ENCODE results near the gene IFT122.
"Not testable (repeated sequence)": the region's sequence is repeated elsewhere in the genome, so short reads cannot be mapped to it uniquely, and the experiment has no call there.

Gene IFT122, protein sequence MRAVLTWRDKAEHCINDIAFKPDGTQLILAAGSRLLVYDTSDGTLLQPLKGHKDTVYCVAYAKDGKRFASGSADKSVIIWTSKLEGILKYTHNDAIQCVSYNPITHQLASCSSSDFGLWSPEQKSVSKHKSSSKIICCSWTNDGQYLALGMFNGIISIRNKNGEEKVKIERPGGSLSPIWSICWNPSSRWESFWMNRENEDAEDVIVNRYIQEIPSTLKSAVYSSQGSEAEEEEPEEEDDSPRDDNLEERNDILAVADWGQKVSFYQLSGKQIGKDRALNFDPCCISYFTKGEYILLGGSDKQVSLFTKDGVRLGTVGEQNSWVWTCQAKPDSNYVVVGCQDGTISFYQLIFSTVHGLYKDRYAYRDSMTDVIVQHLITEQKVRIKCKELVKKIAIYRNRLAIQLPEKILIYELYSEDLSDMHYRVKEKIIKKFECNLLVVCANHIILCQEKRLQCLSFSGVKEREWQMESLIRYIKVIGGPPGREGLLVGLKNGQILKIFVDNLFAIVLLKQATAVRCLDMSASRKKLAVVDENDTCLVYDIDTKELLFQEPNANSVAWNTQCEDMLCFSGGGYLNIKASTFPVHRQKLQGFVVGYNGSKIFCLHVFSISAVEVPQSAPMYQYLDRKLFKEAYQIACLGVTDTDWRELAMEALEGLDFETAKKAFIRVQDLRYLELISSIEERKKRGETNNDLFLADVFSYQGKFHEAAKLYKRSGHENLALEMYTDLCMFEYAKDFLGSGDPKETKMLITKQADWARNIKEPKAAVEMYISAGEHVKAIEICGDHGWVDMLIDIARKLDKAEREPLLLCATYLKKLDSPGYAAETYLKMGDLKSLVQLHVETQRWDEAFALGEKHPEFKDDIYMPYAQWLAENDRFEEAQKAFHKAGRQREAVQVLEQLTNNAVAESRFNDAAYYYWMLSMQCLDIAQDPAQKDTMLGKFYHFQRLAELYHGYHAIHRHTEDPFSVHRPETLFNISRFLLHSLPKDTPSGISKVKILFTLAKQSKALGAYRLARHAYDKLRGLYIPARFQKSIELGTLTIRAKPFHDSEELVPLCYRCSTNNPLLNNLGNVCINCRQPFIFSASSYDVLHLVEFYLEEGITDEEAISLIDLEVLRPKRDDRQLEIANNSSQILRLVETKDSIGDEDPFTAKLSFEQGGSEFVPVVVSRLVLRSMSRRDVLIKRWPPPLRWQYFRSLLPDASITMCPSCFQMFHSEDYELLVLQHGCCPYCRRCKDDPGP

DNA sequence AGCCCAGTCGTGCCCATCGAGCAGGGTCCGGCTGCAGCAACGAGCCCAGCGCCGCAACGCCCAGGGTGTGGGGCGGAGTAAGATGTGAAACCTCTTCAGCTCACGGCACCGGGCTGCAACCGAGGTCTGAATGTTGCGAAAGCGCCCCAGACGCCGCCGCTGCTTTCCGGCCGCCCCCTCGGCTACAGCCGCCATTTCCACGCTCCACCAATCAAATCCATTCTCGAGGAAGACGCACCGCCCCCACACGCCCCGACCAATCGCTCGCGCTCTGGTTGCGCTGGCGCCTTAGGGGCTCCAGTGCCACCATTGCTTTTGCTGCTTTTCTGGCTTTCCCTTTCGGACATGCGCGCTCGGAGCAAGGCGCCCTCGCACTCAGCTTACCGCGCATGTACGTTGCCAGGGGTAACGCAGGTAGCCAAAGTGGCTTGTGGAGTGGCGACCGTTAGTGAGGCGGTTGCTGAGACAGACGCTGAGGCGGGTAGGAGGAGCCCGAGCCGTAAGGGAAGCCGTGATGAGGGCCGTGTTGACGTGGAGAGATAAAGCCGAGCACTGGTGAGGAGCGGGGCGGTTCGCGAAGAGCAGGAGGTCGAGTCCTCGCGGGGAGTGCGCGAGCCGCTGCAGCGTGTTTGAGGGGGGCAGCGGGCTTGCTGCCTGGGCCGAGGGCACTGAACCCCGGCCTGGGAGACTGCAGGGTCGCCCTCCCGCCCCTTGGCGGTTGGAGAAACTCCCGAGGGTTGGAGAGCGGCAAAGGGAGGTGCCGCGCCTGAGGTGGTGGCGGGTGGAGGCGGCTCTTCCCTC is at the start of gene IFT122, which contains the start of gene MBD4:
IFT122 (plus strand) TSS at position 408 of the 801 bp plus-strand sequence; CDS start at position 515, 107 bp downstream.
MBD4 (minus strand) TSS at position 132 of the 801 bp plus-strand sequence; CDS start at position 17, 115 bp downstream.
- DNase-seq: peak; percentile 99

DNA sequence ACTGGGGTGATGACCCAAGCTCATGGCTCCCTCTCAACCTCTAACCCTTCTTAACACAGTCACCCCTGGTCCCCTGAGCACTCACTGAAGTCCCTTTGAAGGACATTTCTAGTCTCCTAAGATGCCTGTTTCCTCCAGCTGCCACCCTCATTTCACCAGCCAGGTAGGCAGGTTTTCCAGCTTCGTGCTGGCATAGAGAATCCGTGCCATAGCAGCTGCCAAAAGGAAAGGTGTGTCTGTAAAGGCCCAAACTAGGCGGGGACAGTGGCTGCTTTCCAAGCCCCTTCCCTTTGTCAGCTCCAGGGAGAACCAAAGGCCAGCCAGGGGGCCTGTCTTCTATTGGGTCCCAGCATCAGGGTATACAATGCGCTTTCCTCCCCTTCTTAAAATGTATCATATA is 48.4 kb upstream of the IFT122 start:
- not testable (repeated sequence) for DNase-seq

- DNase-seq: not testable (repeated sequence)
Measured at GRCh38 chr3:129392106-129392887, 47.7 kb upstream of the IFT122 start.

DNA sequence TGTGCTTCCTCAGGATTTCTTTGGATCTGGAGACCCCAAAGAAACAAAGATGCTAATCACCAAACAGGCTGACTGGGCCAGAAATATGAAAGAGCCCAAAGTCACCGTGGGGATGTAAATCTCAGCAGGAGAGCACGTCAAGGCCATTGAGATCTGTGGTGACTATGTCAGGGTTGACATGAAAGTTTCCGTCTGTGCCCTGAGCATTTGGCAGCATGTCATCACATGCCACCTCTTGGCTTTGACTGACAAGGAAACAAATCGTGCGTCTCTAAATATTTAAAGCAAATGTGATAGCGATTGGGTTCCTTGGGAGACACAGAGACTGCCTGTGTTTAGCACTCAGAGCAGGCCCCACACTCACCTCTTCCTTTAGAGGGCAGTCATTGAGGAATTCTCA is 46.8 kb upstream of the IFT122 start:
- no peak for DNase-seq

- not testable (repeated sequence) for DNase-seq
Measured at GRCh38 chr3:129393760-129394564, 46.1 kb upstream of the IFT122 start.

- DNase-seq: no peak
Measured at GRCh38 chr3:129398803-129399144, 41.2 kb upstream of the IFT122 start.

DNA sequence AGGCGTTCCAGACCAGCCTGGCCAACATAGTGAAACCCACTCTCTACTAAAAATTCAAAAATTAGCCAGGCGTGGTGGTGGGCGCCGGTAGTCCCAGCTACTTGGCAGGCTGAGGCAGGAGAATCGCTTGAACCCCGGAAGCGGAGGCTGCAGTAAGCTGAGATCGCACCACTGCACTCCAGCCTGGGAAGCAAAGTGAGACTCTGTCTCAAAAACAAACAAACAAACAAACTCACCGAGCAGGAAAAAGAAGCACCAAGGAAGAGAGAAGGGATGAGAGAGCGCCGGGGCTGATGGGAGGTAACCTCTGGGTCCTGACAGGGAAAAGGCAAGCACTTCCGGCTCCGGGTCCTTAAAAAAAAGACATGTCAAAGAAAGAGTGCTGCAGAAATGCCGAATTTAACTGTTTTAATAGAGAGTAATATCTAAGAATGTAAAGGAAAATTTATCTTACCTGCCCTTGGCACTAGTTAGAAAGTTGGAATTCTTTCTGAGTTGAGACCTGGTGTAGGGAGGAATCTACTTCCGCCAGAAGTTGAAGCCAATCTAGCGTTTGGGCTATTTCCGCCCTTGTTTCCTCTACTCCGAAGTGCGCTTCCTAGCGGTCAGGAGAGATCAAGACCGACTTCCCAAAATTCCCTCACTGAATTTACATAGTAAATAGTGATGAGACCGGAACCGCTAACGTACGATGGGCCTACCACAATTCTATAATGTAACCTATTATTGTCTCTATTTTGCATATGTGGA is 40.7 kb upstream of the IFT122 start:
- peak; percentile 97 for DNase-seq

DNA sequence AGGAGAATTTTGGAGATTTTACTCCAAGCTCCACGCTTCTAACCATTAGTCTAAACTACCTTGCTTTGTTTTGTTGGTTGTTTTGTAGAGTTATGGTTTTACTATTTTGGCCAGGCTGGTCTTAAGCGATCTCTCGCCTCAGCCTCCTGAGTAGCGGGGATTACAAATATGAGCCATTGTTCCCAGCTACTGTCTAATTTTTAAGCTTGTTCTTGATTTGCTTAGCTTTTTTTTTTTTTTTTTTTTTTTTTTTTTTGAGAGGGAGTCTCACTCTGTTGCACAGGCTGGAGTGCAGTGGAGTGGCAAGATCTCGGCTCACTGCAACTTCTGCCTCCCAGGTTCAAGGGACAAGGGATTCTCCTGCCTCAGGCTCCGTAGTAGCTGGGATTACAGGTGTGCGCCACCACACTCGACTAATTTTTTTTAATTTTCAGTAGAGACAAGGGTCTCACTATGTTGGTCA is 40.1 kb upstream of the IFT122 start:
- DNase-seq: peak; percentile 89

- DNase-seq: no peak
Measured at GRCh38 chr3:129402210-129402609, 37.8 kb upstream of the IFT122 start.

DNA sequence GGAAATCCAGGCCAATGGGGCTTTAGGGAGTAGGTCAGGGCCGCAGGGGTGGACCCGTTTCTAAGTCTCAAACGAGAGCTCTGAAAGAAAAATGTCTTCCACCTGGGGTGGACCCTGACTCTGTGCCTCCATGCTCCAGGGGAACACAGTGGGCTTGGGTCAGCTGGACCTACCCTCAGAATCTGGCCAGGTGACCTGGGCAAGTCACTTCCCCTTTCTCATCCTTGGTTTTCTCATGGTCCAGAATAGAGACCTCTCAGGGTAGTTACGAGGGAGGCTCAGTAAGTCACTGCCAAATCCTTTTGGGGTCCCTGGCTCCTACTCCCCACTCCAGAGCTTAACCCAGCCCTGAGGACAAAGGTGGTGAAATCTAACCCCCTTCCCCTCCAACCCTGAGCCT is 37.4 kb upstream of the IFT122 start:
- DNase-seq: no peak

- no peak for DNase-seq
Measured at GRCh38 chr3:129403450-129403849, 36.6 kb upstream of the IFT122 start.

DNA sequence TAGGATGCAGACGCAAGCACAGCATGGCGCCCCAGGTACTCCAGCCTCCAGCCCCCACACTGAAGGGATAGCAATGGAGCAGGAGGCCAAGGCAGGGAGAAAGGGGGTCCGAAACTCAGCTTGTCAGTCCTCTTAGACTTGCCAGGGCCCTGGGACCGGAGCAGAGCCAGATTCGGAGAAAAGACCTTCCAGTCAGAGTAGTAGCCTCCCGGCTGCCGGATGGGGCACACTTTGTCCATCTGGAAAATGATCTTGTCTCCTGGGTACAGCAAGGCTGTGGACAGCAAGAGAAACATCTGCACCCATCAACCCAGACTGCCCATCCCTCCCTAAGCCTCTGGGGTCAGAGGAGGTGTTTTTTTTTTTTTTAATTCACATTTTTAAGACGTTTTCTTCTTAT is 35.9 kb upstream of the IFT122 start:
- DNase-seq: no peak

GRCh38 chr3:129404610-129405009 is 35.4 kb upstream of the IFT122 start:
- no peak for DNase-seq

DNA sequence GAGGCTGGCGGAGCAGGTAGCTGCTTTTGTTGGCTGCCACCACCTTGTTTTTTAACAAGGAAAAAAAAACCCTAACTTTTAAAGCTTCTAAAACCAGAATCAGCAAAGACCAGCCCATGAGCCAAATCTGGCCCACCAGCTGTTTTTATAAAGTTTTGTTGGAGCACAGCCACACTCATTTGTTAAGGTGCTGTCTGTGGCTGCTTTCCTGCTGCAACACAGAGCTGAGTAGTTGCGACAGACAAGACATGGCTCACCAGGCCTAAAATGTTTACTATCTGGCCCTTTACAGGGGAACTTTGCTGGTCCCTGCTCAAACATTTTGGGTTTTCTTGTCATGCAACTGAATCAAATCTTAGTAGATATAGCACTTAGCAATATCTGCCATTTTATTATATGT is 30.5 kb upstream of the IFT122 start:
- DNase-seq: no peak

- no peak for DNase-seq
Measured at GRCh38 chr3:129410971-129411370, 29.1 kb upstream of the IFT122 start.

DNA sequence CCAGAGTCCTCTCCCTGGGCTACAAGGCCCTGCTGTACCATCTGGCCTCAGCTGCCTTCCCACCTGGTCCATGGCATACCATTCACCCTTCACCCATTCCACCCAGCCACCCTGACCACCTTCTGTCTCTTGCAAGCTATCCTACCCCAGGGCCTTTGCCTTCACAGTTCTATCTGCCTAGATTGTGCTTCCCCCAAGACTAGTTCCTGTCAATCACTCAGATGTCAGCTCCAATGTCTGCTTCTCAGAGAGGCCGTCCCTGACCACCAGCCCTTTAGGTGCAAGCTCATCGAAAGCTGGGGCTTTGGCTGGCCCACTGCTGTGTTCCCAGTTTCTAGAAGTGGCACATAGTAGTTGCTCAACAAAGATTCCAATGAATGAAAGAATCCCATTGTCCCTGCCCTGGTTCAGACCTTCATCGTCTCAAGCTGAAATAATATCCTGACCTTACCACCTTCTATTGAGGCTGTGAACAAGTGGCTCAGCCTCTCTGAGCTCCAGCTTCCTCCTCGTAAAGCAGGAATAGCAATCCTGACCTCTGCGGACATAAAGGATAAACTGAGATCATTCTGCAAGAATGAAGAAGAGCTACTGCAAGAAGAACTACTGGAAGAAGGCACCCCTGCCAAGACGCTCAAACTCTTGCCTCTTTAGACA is 27.4 kb upstream of the IFT122 start:
- no peak for DNase-seq

GRCh38 chr3:129413238-129413637 is 26.8 kb upstream of the IFT122 start:
- DNase-seq: not testable (repeated sequence)

DNA sequence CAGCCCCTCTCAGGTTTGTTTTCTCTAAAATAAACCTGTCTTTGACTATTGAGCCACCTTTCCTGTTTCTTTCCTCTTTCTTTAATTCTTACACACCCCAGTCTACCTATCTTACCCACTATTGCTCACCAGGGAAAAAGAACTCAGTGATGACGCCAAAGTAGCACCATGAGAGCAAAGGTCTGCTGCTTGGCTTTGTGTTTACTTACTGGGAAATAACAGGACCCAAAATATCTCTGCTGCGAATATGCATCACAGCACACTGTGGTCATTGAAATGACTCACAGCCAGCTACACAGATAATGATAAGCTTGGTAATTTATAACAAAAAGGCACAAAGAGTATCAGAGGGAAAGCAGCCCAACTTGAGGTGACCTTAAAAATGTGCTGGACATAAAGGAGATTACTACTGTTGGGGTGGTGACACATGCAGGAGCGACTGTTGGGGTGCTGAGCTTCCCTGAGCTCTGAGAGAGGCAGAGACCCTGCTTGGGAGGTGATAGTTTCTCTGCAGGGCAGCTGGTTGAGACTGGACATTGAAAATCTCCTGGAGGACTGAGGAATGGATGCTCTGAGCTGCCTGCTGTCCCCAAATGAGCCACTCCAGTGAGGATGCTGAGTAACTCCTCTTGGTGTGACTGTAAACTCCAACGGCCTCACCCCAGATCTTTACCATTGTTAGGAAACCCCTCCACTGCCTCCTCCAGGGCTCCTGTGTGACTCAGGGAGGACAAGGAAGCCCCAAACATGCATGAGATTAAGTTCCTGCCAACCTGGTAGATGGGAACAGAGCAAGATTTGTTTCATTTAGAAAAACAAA is 26.1 kb upstream of the IFT122 start:
- peak; percentile 79 for DNase-seq
